K562 (cell line): ENCODE data around the gene NALCN. TPM values are rescaled to one million over a fixed set of nuclear protein-coding genes. Genes with fewer than 3 reads are reported as not detected.

Experiments used
- ATAC-seq: fragments of 200-7000 bp; cut with Tn5 transposase; 3 replicates; pipeline ENCODE4 v1.9.1; 2020; ENCODE audit warnings: moderate library complexity
- BruUV-seq: library from RNA; stranded (reverse); fragments of 400-500 nt; replicated peaks from 2 replicates; lab custom pipeline; 2021; lab: Mats Ljungman, UMichigan
- CTCF ChIA-PET: fragments of 300-600 bp; formaldehyde crosslinking; extraction: SDS; loops from one replicate; lab custom pipeline; 2021; ENCODE audit warnings: low intra/inter-chr PET ratio; lab: Yijun Ruan, JAX
- POLR2A ChIA-PET: fragments of 300-600, 350-650 bp; sonication (Branson Sonifier 250); formaldehyde crosslinking; extraction: SDS; loops from one replicate; lab custom pipeline; 2021; ENCODE audit warnings: antibody characterized with exemption, inconsistent platforms; lab: Yijun Ruan, JAX
- DNase-seq, 4 experiments: peaks; one replicate each; pipeline versions ENCODE4 v3.0.0 to v3.0.0-alpha.2; 2011 to 2018; ENCODE audit warnings: low spot score in 3 of 4, mixed read lengths in 3 of 4; ENCODE audit errors: extremely low read depth in 1 of 4
- FAIRE-seq: peaks from 2 replicates; lab custom pipeline; 2011; peaks lifted over from hg19 to GRCh38; lab: Jason Lieb, UNC
- H2AFZ ChIP-seq: 2 replicates; pipeline ENCODE4 v1.6.0; 2011; ENCODE audit warnings: low read depth, low read length, control low read depth, inconsistent platforms
- H3K27ac ChIP-seq: fragments of 200-600 bp; 3 replicates; pipeline ENCODE4 v1.8.0; 2011; ENCODE audit warnings: low read depth, mild to moderate bottlenecking, control low read depth, inconsistent platforms, low read length, moderate library complexity, mixed read lengths; ENCODE audit errors: extremely low read depth
- H3K27me3 ChIP-seq, 2 experiments: fragments of 300-600 bp in 1 of 2; 2 replicates in 1 of 2; 3 replicates in 1 of 2; pipeline versions ENCODE4 v1.6.0 to v1.8.0; 2011; ENCODE audit warnings: inconsistent platforms in 2 of 2, low read length in 2 of 2, mild to moderate bottlenecking in 1 of 2, mixed read lengths in 1 of 2, moderate library complexity in 1 of 2; ENCODE audit not compliant: control insufficient read depth in 2 of 2, insufficient read depth in 2 of 2
- H3K36me3 ChIP-seq: fragments of 300-600 bp; 3 replicates; pipeline ENCODE4 v1.8.0; 2011; ENCODE audit warnings: mild to moderate bottlenecking, low read length, inconsistent platforms; ENCODE audit not compliant: control insufficient read depth, insufficient read depth
- H3K4me1 ChIP-seq, 2 experiments: fragments of 200-600 bp in 1 of 2; replicated peaks in 1 of 2; 2 replicates in 1 of 2; 3 replicates in 1 of 2; pipeline versions ENCODE4 v1.5.1 to v1.8.0; 2011; ENCODE audit warnings: inconsistent platforms in 2 of 2, low read length in 2 of 2, mild to moderate bottlenecking in 1 of 2, mixed read lengths in 1 of 2, moderate library complexity in 1 of 2; ENCODE audit not compliant: control insufficient read depth in 2 of 2, insufficient read depth in 2 of 2
- H3K4me2 ChIP-seq: 2 replicates; pipeline ENCODE4 v1.6.1; 2011; ENCODE audit warnings: low read length, control low read depth, inconsistent platforms, mixed read lengths; ENCODE audit not compliant: insufficient read depth
- H3K4me3 ChIP-seq: fragments of 200-600 bp; sonication (generic), shearing (Covaris generic); 2 replicates; pipeline ENCODE4 v1.5.1; 2016; ENCODE audit warnings: control low read depth, inconsistent platforms
- H3K79me2 ChIP-seq: fragments of 200-600 bp; 3 replicates; pipeline ENCODE4 v1.8.0; 2011; ENCODE audit warnings: low read length, inconsistent platforms; ENCODE audit not compliant: control insufficient read depth, insufficient read depth
- H3K9ac ChIP-seq, 2 experiments: 2 replicates each; pipeline versions ENCODE4 v1.6.0 to v1.6.1; 2011; ENCODE audit warnings: low read depth in 2 of 2, low read length in 2 of 2, control low read depth in 1 of 2, inconsistent platforms in 1 of 2, mild to moderate bottlenecking in 1 of 2, mixed read lengths in 1 of 2; ENCODE audit not compliant: insufficient read depth in 1 of 2
- H3K9me1 ChIP-seq: one replicate; pipeline ENCODE4 v1.6.0; 2011; ENCODE audit warnings: inconsistent platforms, mild to moderate bottlenecking, low read length, moderate library complexity; ENCODE audit not compliant: control insufficient read depth, insufficient read depth
- H3K9me3 ChIP-seq: replicated peaks from 2 replicates; pipeline ENCODE4 v1.5.1; 2011; ENCODE audit warnings: low read depth, low read length, inconsistent platforms; ENCODE audit not compliant: control insufficient read depth, insufficient read depth
- H4K20me1 ChIP-seq: replicated peaks from 2 replicates; pipeline ENCODE4 v1.6.1; 2011; ENCODE audit warnings: low read length, inconsistent platforms, mixed read lengths; ENCODE audit not compliant: control insufficient read depth, insufficient read depth
- ATF1 ChIP-seq, 2 experiments: fragments of 450-650 bp in 1 of 2; IDR thresholded peaks; 2 replicates each; pipeline ENCODE4 v1.6.1; 2016; ENCODE audit warnings: missing compliant biosample characterization in 1 of 2, missing genetic modification characterization in 1 of 2
- CBX2 ChIP-seq: fragments of 200-600 bp; sonication (generic); IDR thresholded peaks from one replicate; pipeline ENCODE4 v1.6.1; 2012; ENCODE audit warnings: mild to moderate bottlenecking, low read length, inconsistent platforms; ENCODE audit not compliant: insufficient read depth, poor library complexity, severe bottlenecking
- CREB3 ChIP-seq: fragments of 450-650 bp; conservative IDR thresholded peaks from 2 replicates; pipeline ENCODE4 v1.6.1; 2016; ENCODE audit warnings: missing genetic modification characterization, low read depth, mild to moderate bottlenecking, missing compliant biosample characterization, moderate library complexity
- DDX20 ChIP-seq: fragments of 450-650 bp; IDR thresholded peaks from 2 replicates; pipeline ENCODE4 v1.6.1; 2016; ENCODE audit warnings: missing genetic modification characterization, low read depth, mild to moderate bottlenecking, missing compliant biosample characterization, moderate library complexity
- ESRRB ChIP-seq: fragments of 250-450 bp; sonication (Bioruptor Pico); IDR thresholded peaks from 2 replicates; pipeline ENCODE4 v1.5.0; 2020; ENCODE audit warnings: mild to moderate bottlenecking, moderate library complexity, borderline replicate concordance
- FOXP1 ChIP-seq: sonication (generic); formaldehyde crosslinking; IDR thresholded peaks from 2 replicates; pipeline ENCODE4 v1.8.0; 2022; ENCODE audit warnings: mild to moderate bottlenecking, missing genetic modification reagents
- HDAC8 ChIP-seq: fragments of 450-650 bp; IDR thresholded peaks from 2 replicates; pipeline ENCODE4 v1.6.1; 2016; ENCODE audit warnings: mild to moderate bottlenecking, missing genetic modification characterization, moderate library complexity, missing compliant biosample characterization
- IRF9 ChIP-seq: fragments of 450-650 bp; IDR thresholded peaks from 2 replicates; pipeline ENCODE4 v1.6.1; 2016; ENCODE audit warnings: missing biosample characterization, missing genetic modification characterization
- MCM3 ChIP-seq: fragments of 450-650 bp; IDR thresholded peaks from 2 replicates; pipeline ENCODE4 v1.6.1; 2016
- MECOM ChIP-seq: fragments of 250-450 bp; sonication (Bioruptor Pico); IDR thresholded peaks from 2 replicates; pipeline ENCODE4 v1.8.0; 2022; ENCODE audit warnings: inconsistent platforms
- MTA2 ChIP-seq: fragments of 450-650 bp; IDR thresholded peaks from 2 replicates; pipeline ENCODE4 v1.6.1; 2016; ENCODE audit warnings: low read depth
- NFIX ChIP-seq: fragments of 250-450 bp; sonication (Bioruptor Pico); IDR thresholded peaks from 2 replicates; pipeline ENCODE4 v1.4.0; 2020; ENCODE audit warnings: low read depth, mild to moderate bottlenecking, moderate library complexity
- NFRKB ChIP-seq: fragments of 450-650 bp; IDR thresholded peaks from 2 replicates; pipeline ENCODE4 v1.6.1; 2016; ENCODE audit warnings: low read depth
- RBM17 ChIP-seq: fragments of 200-400 bp; formaldehyde crosslinking; IDR thresholded peaks from 2 replicates; pipeline ENCODE4 v1.6.1; 2017; ENCODE audit warnings: low read depth, mild to moderate bottlenecking, low read length, borderline replicate concordance
- STAG1 ChIP-seq: sonication (generic); formaldehyde crosslinking; IDR thresholded peaks from 2 replicates; pipeline ENCODE4 v1.5.0; 2020; ENCODE audit warnings: missing genetic modification reagents, borderline replicate concordance
- TCF7L2 ChIP-seq: fragments of 150-350 bp; IDR thresholded peaks from 2 replicates; pipeline ENCODE4 v1.6.1; 2016; ENCODE audit warnings: low read depth, mild to moderate bottlenecking, low read length, moderate library complexity
- ZBTB17 ChIP-seq: fragments of 450-650 bp; formaldehyde crosslinking; IDR thresholded peaks from 2 replicates; pipeline ENCODE4 v1.4.0; 2020; ENCODE audit warnings: mild to moderate bottlenecking
- WGBS: fragments of 100-300 bp; shearing (Covaris generic); methylation state at CpG from one replicate; pipeline ENCODE4 v1.1.6; 2016; ENCODE audit warnings: low coverage, mixed read lengths; ENCODE audit not compliant: insufficient coverage; ENCODE audit errors: missing lambda C conversion rate; 5-methylcytosine and 5-hydroxymethylcytosine counted together
- in situ Hi-C: fragments of 300-500 bp; cut with MboI; formaldehyde crosslinking; loops from 4 replicates; pipeline ENCODE4 v1.15.0; 2018; ENCODE audit warnings: inconsistent platforms, mixed read lengths
- intact Hi-C: fragments of 100-400 bp; cut with micrococcal nuclease; formaldehyde crosslinking; loops from 2 replicates; pipeline ENCODE4 v1.14.2; 2022
- polyA plus RNA-seq, 8 experiments: library from polyadenylated mRNA; depleted of rRNA in 4 of 8; stranded (reverse) in 5 of 8; unstranded in 3 of 8; fragments of >200 nt; fragmentation: Nextera tagmentation in 2 of 8; fragmentation: Illumina TruSeq in 1 of 8; extraction: Ambion mirVana in 2 of 8; extraction: Trizol in 1 of 8; gene quantifications; 2 replicates each; pipeline versions ENCODE4 v1.2.1 to v1.2.3, GENCODE V29; 2011 to 2014; ENCODE audit warnings: inconsistent platforms in 1 of 8, missing spikeins in 1 of 8
- total RNA-seq, 7 experiments: library from RNA; depleted of rRNA in 6 of 7; stranded (reverse); fragments of >200 nt in 6 of 7; fragmentation: Illumina TruSeq in 2 of 7; extraction: Trizol in 2 of 7; gene quantifications; 2 replicates each; pipeline versions ENCODE4 v1.2.1 to v1.2.3, GENCODE V29; 2011 to 2021; ENCODE audit warnings: low replicate concordance in 1 of 7

The NALCN gene
- total and polyA plus RNA-seq, 9 of the 15 experiments (the other 6 are each of a cell fraction or from before 2014, with no cell fraction given): not detected

GRCh38 chr13:101092985-101093384, 323.3 kb downstream of the NALCN start:
- no peak for DNase-seq
- H2AFZ ChIP-seq: no peak overlapping the region
- no peak overlapping the region for H3K4me3 ChIP-seq
- H3K27ac ChIP-seq: no peak overlapping the region
- in situ Hi-C loops: no loop called here
- no peaks in the 10 kb centered on the region for H3K4me1 ChIP-seq
- no peak overlapping the region for H3K4me2 ChIP-seq
- H3K27me3 ChIP-seq: no peaks in the 10 kb centered on the region
- H3K36me3 ChIP-seq: no peaks in the 10 kb centered on the region
- FAIRE-seq: no peak
- H4K20me1 ChIP-seq: no peaks in the 10 kb centered on the region
- TF ChIP-seq NFIX (CRISPR knock-in tag) (no peak), ESRRB (CRISPR knock-in tag) (no peak), MECOM (CRISPR knock-in tag) (no peak), MCM3 (no peak), HDAC8 (no peak)
- no peak for ATAC-seq
- POLR2A ChIA-PET: no interaction called here
- H3K9me1 ChIP-seq: no peaks in the 10 kb centered on the region
- intact Hi-C loops: no loop called here
- no peak overlapping the region for H3K9ac ChIP-seq
- no TSS peak for BruUV-seq
- CTCF ChIA-PET: no interaction called here
- no peaks in the 10 kb centered on the region for H3K9me3 ChIP-seq
- no peaks in the 10 kb centered on the region for H3K79me2 ChIP-seq

- Histone ChIP-seq H3K36me3 (no peaks in the 10 kb centered on the region), H3K9me1 (no peaks in the 10 kb centered on the region), H2AFZ (no peak overlapping the region), H3K27ac (no peak overlapping the region), H3K4me2 (no peak overlapping the region), H3K9ac (no peak overlapping the region), H3K4me1 (no peaks in the 10 kb centered on the region), H4K20me1 (no peaks in the 10 kb centered on the region), H3K79me2 (no peaks in the 10 kb centered on the region), H3K4me3 (no peak overlapping the region), H3K27me3 (no peaks in the 10 kb centered on the region), H3K9me3 (no peaks in the 10 kb centered on the region)
- in situ Hi-C loops: no loop called here
- WGBS: 5% methylated on average over 4 of the region's 4 CpGs
- ATAC-seq (no peak), DNase-seq (no peak), FAIRE-seq (no peak)
- ChIA-PET POLR2A (no interaction called here), CTCF (no interaction called here)
- no TSS peak for BruUV-seq
- intact Hi-C loops: no loop called here
- TF ChIP-seq IRF9 (tag): no peak
- TF ChIP-seq DDX20 (tag): no peak
- no peak for TF ChIP-seq ZBTB17
- no peak for TF ChIP-seq TCF7L2
- no peak for TF ChIP-seq MTA2
- no peak for TF ChIP-seq NFRKB
- TF ChIP-seq CBX2: no peak
- TF ChIP-seq STAG1 (CRISPR knock-in tag): no peak
- TF ChIP-seq RBM17: no peak
- TF ChIP-seq FOXP1 (CRISPR knock-in tag): no peak
- TF ChIP-seq ATF1 (CRISPR knock-in tag; IDR thresholded peaks at IDR 0.05): no peak
- no peak for TF ChIP-seq ATF1 (tag; IDR thresholded peaks at IDR 0.05)
- TF ChIP-seq CREB3 (tag): no peak
Observed at GRCh38 chr13:101090287-101090686, 326.0 kb downstream of the NALCN start.
